Activated CD8-positive, alpha-beta memory T cell treated with anti-CD3 and anti-CD28 coated beads for 36 hours (primary cell): ENCODE data around the gene TFF1. TPM values are rescaled to one million over a fixed set of nuclear protein-coding genes. Genes with fewer than 3 reads are reported as not detected.

Experiments
- CTCF ChIA-PET: fragments of 350-600 bp; sonication (Branson Sonifier 250); formaldehyde crosslinking; loops from one replicate; lab custom pipeline; 2021; ENCODE audit warnings: antibody characterized with exemption; lab: Charles Lee
- POLR2A ChIA-PET: fragments of 350-600 bp; sonication (Branson Sonifier 250); formaldehyde crosslinking; loops from one replicate; lab custom pipeline; 2021; ENCODE audit warnings: antibody characterized with exemption; lab: Charles Lee
- total RNA-seq, 2 experiments: library from RNA; stranded (reverse); gene quantifications; one replicate each; pipeline ENCODE4 v1.2.3, GENCODE V29; 2021

Gene TFF1
- total RNA-seq, 2 experiments from 2014 or later = not detected

DNA sequence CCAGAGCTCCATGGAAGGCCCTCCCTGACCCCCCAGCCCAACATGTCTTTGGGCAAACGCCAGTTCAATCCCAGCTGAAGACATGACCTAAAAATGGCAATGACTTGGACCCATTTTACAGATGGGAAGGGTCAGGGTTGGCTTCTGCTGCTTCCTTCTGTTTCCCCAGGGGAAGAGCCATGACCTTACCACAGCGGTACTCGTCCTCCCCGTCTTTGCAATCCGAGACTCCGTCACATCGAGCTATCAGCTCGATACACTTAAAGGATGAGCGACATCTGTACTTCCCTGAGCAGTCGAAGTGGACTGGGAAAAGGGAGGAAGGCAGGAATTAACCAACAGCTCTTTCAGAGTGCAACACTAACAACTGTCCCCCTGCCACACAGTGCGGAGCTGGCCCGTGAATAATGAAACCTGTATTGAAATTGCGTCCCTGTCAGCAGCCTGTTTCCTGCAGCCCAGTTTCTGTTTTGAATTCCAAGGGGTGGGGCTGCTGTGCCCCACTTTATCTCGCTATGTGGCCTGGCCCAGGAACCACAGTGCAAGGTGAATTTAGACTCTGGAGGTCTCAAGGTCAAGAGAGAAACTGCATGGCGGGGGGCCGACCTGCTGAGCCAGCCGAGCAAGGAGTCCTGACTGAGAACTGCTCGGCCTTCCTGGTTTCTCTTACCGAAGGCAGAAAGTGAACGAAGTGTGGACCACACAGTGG lies 22.6 kb upstream of the TFF1 start:
- POLR2A ChIA-PET = interaction anchor here (0.6 kb wide), 1 partner anchor 22 kb away, joined by 4 read pairs; no protein-coding TSS in a partner anchor
- CTCF ChIA-PET = no interaction called here

DNA sequence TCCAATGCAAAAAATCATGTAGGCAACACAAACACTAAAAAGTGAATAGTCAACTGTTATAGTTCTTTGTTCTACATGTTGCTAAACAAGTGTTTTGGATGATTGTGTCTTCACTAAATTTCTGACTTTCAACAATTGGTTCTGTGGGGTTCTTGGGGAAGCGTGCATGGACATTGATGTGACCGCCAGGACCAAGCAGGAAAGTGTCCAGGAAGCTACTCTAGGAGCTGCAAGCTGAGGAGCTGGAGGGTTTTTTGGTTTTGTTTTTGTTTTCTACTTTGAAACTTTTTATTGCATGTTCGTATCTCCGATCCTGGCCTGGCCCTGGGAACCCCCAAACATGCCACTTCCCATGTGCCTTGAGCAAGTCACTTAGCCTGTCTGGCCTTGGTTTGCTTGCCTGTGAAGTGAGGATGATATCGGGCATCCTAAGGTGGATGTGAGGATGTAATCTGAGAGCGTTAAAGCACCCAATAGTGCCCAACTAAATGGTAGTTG lies 21.6 kb upstream of the TFF1 start:
- ChIA-PET POLR2A (no interaction called here), CTCF (interaction anchor here (0.7 to 1.2 kb wide), 2 partner anchors 16 to 161 kb away, joined by 3 read pairs; partner anchors contain the start of gene UBASH3A)

DNA sequence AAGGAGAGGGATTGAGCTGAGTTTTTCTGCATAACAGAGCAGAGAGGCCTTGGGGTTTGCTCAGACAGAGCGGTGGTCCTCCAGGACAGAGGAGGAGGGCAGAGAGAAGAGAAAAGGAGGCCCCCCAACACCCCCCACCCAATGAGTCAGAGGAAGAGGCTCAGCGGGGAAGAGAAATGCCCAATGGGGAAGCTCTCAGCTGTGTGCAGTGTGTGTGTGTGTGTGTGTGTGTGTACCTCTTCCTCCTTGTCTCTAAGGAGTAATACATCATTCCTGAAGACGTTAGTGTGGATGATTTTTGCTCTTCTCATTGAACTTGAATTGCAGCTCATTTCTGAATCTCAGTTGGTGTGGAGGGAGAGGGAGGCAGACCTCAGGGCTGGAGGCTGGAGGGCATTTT lies 20.8 kb upstream of the TFF1 start:
- CTCF ChIA-PET = interaction anchor here (0.7 to 1.2 kb wide), 2 partner anchors 17 to 160 kb away, joined by 3 read pairs; partner anchors contain the start of gene UBASH3A

DNA sequence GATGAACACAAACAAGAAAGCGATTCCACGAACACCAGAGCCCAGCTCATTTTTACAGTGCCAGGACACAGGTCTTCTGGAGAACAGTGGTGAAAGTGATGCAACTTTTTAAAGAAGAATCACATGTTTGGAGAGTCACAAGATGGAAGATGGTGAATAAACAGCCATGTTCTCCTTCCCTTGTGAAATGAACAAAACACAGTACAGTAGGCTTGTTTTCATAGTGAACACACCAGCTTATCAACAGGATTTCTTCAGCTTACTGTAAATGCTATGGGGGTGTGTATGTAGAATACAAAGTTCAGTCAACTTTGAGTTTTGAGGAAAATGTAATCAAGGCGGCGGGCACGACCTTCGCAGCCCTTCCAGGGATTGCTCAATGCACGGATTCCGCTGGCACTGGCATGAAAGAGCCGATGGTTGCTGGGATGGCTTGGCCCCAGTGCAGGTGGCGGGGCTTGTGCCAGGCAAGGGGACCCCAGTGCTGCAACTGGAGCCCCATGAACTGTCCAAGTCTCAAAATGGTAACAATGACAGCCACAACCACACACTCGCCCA lies 19.8 kb upstream of the TFF1 start:
- CTCF ChIA-PET = interaction anchor here (0.6 kb wide), 1 partner anchor 116 kb away, joined by 6 read pairs; no protein-coding TSS in a partner anchor
- POLR2A ChIA-PET = interaction anchor here (1.0 kb wide), 1 partner anchor 25 kb away, joined by 3 read pairs; no protein-coding TSS in a partner anchor

More for the DNA sequence above, 20.8 kb upstream of the TFF1 start:
- POLR2A ChIA-PET = no interaction called here

DNA sequence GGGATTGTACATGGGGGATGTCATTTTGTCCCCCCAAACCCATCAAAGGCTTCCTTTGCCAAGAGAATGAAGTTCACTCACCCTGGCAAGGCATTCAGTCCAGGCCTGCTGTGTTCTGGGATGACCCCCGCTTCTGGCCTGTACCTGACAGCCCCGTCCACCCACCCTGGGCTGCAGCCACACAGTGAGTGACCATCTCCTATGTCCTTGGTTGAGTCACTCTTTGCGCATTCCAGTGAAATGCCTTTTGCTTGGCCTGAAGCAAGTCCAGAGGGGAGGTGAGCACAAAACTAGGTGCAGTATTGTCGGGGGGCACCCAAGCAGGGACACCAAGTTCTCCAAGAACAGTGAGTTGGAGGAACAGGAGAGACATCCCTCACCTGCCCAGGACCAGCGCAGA lies 19.3 kb upstream of the TFF1 start:
- CTCF ChIA-PET = interaction anchor here (0.6 kb wide), 1 partner anchor 115 kb away, joined by 6 read pairs; no protein-coding TSS in a partner anchor
- POLR2A ChIA-PET = interaction anchor here (1.0 kb wide), 1 partner anchor 26 kb away, joined by 3 read pairs; no protein-coding TSS in a partner anchor

DNA sequence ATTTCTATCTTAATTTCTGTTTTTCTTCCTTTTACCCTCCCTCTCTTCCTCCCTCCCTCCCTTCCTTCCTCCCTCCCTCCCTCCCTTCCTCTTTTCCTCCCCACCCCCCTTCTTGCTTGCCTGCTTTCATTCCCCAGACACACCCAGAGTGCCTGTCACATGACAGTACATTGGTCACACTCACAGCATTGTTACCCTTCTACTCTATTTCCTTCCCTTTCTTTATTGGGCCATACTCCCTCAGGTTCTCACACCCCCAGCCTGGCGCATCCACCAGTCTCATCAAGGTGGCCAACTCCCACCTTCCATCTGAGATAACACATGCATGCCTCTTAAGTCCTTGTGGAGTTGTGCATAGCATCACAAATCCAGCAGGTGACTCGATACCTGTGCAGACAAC lies 18.7 kb upstream of the TFF1 start:
- CTCF ChIA-PET = no interaction called here
- POLR2A ChIA-PET = no interaction called here

DNA sequence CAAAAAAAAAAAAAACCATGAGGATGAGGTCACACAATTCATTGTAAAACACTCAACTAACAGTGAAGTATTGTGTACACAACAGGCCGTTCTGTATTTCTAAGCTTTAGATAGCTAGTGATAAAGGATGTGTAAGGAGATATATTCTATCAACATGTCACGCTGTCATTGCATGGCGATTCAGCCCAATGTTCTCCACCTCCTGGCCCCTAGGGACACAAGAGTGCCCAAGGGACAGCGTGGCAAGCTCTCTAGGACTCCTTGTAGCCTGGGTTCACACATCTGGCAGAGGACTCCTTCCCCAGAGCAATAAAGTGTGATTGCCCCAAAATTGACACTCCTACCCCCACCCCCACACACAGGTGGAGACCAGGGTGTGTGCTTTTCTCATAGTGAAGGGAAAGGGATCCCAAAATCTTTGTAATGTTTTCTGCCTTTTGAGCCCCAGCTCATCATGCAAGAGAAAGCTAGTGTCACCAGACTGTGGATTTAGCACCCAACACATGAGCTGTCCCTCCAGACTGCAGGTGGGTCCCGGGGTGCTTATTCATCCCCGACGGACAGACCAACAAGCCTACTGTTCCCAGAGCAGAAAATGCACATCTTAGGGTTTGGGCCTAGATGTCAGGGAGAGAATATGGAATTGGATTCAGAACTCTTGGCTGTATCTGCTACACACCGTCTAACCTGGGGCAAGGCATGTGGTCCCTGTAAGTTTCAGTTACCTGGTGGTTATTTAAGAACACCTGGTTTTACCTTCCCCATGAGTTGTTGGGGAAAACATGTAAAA lies 18.0 kb upstream of the TFF1 start:
- CTCF ChIA-PET = interaction anchor here (2.1 kb wide), 1 partner anchor 24 kb away, joined by 4 read pairs; no protein-coding TSS in a partner anchor

DNA sequence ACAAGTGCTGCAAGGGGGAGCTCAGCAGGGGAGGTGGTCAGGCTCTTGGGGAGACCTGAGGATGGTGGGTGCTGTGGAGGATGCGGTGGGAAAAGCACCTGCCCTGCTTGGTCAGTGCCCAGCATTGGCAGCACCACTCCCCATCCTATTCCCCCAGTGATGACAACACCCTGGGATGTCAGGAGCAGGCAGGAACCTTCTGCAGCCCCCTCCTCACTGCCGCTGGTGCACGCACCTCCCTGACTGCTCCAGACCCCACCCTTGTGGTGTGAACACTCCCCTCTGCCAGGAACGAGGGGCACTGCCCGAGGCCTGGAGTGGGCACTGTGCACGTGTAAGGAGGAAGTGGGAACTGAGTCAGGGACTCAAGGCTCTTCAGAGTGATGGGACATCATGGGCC lies 17.0 kb upstream of the TFF1 start:
- CTCF ChIA-PET = interaction anchor here (2.0 to 2.1 kb wide), 2 partner anchors 10 to 23 kb away, joined by 4 to 8 read pairs; no protein-coding TSS in a partner anchor
- POLR2A ChIA-PET = interaction anchor here (0.5 kb wide), 1 partner anchor 60 kb away, joined by 3 read pairs; no protein-coding TSS in a partner anchor

More for the DNA sequence above, 18.0 kb upstream of the TFF1 start:
- POLR2A ChIA-PET = no interaction called here

DNA sequence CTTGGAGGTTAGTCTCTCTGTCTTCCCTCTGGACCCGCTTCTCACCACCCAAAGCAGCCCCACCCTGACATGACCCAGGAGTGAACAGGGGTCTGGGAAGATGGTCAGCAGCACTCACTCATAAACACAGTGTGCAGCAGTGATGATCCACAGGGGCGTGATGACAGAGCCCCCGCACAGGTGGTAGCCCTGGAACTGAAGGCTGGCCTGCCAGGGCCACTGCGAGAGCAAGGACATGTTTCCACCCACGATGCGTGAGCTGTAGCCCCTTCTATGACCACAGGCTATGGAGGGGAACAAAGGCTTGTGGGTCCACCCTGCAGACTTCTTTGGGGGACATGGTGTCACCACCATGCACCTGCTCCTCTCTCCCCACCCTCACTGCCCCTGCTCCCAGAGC lies 16.6 kb upstream of the TFF1 start:
- CTCF ChIA-PET = interaction anchor here (0.6 to 2.2 kb wide), 6 partner anchors 10 to 44 kb away, joined by 3 to 11 read pairs (median 6); partner anchors contain the start of gene UBASH3A
- POLR2A ChIA-PET = no interaction called here

DNA sequence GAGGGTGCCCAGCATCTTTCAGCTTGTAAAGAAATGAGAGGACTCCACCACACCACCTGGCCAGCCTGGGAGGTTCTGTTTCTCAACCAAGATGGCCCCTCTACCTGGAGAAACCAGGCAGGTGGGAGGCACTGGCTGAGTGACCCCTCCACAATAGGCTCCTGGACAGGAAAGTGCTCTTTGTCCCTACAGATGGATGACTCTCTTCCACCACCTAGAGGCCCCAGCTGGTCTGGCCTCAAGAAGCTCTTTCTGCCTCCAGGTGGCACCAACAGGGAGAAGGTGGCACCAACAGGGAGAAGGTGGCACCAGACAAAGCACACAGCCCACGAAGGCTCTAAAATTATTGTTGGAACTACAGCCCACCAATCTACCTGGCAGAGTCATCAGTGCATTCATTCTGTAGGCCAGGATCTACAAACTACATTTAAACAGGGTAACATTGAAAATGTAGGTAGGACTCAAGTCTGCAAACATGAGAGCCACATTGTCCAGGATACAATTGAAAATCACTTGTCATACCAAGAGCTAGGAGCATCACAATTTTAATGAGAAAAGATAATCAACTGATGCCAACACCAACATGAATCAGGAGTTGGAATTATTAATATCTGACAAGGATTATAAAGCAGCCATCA lies 15.1 kb upstream of the TFF1 start:
- ChIA-PET CTCF (interaction anchor here (0.7 to 2.2 kb wide), 16 partner anchors 8 to 69 kb away, joined by 3 to 11 read pairs (median 3); partner anchors contain the start of gene UBASH3A), POLR2A (interaction anchor here (0.6 kb wide), 1 partner anchor 22 kb away, joined by 3 read pairs; the partner anchor contains the start of gene UBASH3A)

DNA sequence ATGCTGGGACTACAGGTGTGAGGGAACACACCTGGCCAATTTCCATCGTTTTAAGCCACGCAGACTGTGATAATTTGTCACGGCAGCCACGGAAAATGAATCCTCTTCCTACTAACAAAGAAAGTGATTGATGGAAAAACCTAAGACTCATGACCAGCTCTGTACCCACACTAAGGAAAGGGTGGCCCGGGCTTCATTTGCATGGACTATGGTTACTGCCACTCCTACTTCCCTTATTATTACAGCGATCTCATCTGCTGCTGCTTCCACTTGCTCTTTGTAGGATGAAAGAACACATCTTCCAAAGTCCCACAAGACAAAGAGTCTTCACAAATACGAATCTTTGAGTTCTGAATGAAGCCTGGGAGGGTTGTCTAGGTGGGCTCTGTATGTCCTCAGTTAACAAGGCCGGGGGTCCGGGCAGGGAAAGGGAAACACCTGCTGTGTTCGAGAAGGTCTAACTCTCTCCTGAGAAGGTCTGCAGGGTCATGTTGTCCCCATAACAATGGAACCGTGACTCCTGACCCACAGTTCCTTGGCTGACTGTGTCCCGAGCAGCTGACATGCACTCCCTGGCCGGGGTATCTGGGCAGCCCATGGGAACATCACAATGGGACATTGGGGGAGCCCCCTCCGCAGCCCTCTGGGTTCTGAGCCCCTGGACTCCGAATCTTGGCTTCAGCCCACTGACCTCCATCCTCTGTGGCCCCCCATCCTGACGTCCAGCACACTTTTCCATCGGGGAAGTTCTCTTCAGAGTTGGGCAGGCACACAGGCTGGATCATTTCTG lies 13.3 kb upstream of the TFF1 start:
- CTCF ChIA-PET = no interaction called here

DNA sequence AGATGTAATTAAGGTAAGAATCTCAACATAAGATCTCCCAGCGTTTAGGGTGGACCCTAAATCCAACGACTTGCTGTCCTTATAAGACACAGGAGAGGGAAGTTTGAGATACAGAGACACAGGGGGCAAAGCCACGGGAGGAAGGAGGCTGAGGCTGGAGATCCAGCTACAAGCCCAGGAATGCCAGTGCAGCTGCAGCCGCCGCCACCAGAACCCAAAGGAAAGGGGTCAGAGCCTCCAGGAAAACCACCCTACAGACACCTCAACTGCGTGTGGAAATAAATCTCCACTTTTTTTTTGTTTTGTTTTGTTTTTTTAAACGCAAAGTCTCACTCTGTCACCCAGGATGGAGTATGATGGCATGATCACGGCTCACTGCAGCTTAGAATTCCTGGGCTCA lies 12.1 kb upstream of the TFF1 start:
- CTCF ChIA-PET = no interaction called here
- POLR2A ChIA-PET = no interaction called here

More for the DNA sequence above, 13.3 kb upstream of the TFF1 start:
- POLR2A ChIA-PET = no interaction called here

DNA sequence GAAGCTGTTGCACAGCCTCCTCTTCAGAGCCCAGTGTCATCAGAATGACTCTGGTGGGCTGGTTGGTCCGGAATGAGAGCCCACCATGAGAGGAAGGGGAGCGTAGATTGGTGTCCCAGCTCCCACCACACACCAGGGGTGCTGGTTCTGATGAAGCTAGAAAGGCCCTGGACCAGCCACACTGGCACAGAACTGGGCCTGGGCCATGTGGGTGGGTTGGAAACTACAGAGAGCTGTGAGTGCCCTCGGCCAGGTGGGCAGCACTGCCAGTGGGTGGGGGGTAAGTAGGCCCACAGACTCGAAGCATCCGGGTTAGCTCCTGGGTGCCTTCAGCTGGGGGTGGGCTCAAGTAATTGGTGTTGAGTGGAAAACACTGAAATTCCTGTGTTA lies 11.6 kb upstream of the TFF1 start:
- POLR2A ChIA-PET = no interaction called here
- CTCF ChIA-PET = no interaction called here

DNA sequence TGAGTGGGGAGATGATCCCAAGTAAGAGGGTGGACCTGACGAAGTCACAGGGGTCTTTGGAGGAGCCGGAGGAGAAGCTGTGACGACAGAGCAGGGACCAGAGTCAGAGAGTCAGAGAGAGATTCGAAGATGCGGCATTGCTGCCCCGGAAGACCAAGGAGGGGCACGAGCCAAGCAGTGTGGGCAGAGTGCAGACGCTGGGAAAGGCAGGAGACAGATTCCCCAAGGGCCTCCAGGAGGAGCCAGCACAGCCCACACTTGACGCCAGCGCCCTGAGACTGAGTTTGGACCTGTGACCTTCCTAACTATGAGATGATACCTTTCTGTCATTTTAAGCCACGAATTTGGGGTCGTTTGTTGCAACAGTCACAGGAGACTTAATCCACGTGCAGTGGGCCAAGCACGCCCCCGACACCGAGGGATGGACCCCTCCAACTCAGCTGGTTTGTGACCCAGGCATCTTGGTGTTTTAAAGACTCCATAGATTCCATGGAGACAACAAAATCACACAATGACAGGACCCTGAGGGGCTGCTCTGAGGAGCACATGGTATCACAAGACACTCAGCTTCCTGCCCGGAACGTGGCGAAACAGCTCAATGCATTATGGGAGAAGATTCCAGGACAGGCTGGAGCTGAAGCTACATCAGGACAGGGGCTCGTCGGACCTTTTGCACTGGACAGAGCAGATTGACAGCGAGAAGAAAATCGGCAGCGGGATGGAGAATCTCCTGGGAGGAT lies 11.0 kb upstream of the TFF1 start:
- ChIA-PET CTCF (no interaction called here), POLR2A (no interaction called here)

DNA sequence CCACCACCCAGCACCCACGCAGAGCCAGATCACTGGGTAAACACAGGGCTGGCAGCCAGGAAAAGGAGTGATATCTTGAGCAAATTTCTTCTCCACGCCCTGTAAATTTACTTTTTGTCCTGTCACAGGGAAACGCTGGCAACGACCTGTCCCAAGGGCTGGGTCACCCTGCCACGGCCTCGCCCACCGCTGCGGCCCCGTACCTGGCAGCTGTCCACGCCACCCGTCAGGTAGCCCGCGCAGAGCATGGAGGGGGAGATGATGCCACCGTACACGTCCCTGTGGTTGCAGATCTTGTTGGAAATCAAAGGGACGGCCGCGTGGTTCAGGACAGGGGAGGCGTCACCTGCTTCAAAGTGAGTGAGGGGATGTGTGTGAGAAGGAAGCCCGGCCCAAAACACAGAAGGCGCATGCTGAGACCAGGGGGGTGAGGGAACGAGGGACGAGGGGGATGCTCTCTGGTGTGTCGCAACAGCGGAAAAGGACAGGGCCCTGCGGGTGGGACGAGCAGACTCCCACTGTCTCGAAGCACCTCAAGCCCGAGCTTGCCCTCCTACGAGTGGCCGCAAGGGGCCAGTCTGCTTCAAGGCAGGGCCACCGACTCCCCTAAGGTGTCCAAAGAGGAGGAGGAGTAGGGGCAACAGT lies 10.1 kb upstream of the TFF1 start:
- CTCF ChIA-PET = no interaction called here
- POLR2A ChIA-PET = no interaction called here

DNA sequence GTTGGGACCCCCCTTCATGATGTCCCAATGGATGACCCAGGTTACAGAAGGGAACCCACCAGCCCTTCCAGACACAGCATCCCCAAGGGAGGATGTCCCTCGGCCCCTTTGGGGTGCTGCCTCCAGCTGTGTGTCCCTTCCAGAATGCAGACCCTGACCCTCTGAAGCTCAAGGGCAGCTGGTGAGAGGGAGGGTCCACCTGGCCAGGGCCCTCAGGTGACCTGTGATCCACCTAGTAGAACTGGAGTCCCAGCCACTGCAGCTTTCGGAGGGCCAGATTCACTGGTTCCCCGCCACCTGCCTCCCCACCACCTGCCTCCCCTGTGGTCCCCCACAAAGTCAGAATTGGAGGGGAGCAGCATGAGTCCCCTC lies 9.6 kb upstream of the TFF1 start:
- ChIA-PET CTCF (no interaction called here), POLR2A (interaction anchor here (1.0 kb wide), 1 partner anchor 16 kb away, joined by 5 read pairs; no protein-coding TSS in a partner anchor)

DNA sequence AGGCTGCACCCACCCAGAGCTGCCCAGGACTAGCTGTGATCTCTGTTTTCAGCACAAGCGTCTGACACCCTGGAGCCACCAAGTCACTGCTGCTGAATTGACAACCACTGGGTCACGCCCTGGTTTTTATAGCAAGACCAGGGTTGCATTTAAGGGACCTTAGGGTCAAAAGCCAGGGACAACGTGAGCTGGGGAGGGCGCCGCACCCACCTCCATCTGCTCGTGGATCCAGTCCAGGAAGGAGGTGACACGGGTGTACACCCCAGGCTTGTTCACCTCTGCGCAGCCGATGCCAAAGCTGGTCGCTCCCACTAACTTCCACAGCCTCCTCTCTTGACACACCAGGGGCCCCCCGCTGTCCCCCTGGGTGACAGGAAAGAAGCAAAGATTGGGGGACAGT lies 9.2 kb upstream of the TFF1 start:
- ChIA-PET POLR2A (interaction anchor here (1.0 to 1.3 kb wide), 2 partner anchors 17 to 38 kb away, joined by 3 to 5 read pairs; no protein-coding TSS in a partner anchor), CTCF (interaction anchor here (1.5 kb wide), 1 partner anchor 66 kb away, joined by 4 read pairs; no protein-coding TSS in a partner anchor)
